NT2/D1 (cell line): ENCODE results near the gene OBSCN.

ENCODE experiments used
- DNase-seq: peaks from one replicate; pipeline ENCODE4 v3.0.0-alpha.2; 2011; ENCODE audit warnings: low read depth, low spot score
- H3K27me3 ChIP-seq: 2 replicates; pipeline ENCODE4 v1.6.0; 2011; ENCODE audit warnings: mild to moderate bottlenecking; ENCODE audit not compliant: insufficient read length, insufficient read depth
- H3K36me3 ChIP-seq: 2 replicates; pipeline ENCODE4 v1.6.1; 2011; ENCODE audit warnings: mild to moderate bottlenecking, low read length, mixed read lengths; ENCODE audit not compliant: insufficient read depth, insufficient read length
- H3K4me1 ChIP-seq: 2 replicates; pipeline ENCODE4 v1.5.1; 2011; ENCODE audit not compliant: insufficient read depth, insufficient read length
- H3K4me3 ChIP-seq: 2 replicates; pipeline ENCODE4 v1.5.1; 2011; ENCODE audit warnings: low read depth; ENCODE audit not compliant: insufficient read length
- H3K9ac ChIP-seq: 2 replicates; pipeline ENCODE4 v1.6.0; 2011; ENCODE audit warnings: low read depth; ENCODE audit not compliant: insufficient read length
- H3K9me3 ChIP-seq: 2 replicates; pipeline ENCODE4 v1.5.1; 2011; ENCODE audit warnings: mild to moderate bottlenecking, low read length; ENCODE audit not compliant: insufficient read depth
- SUZ12 ChIP-seq: IDR thresholded peaks from 2 replicates; pipeline ENCODE4 v1.6.1; 2011; ENCODE audit not compliant: insufficient read length, insufficient read depth; ENCODE audit errors: extremely low read depth
- YY1 ChIP-seq: IDR thresholded peaks from 2 replicates; pipeline ENCODE4 v1.6.1; 2011; ENCODE audit not compliant: insufficient read length, insufficient read depth
- ZNF274 ChIP-seq: IDR thresholded peaks from 2 replicates; pipeline ENCODE4 v1.6.1; 2011; ENCODE audit warnings: mild to moderate bottlenecking, low read depth, low read length

OBSCN gene

GRCh38 chr1:228295981-228296380, 88.1 kb downstream of the OBSCN start:
- Histone ChIP-seq H3K36me3 (peaks cover 72% of the 10 kb centered on the region), H3K9me3 (peaks cover 13% of the 10 kb centered on the region; the same call in 1 of the 2 replicates), H3K4me1 (no peaks in the 10 kb centered on the region), H3K4me3 (no peak overlapping the region), H3K27me3 (no peaks in the 10 kb centered on the region), H3K9ac (no peak overlapping the region)
- no peak for TF ChIP-seq SUZ12
- no peak for DNase-seq

GRCh38 chr1:228297242-228297641, 89.4 kb downstream of the OBSCN start:
- H3K27me3 ChIP-seq = no peaks in the 10 kb centered on the region
- H3K4me1 ChIP-seq = no peaks in the 10 kb centered on the region
- peaks cover 13% of the 10 kb centered on the region; the same call in 1 of the 2 replicates for H3K9me3 ChIP-seq
- H3K4me3 ChIP-seq = no peak overlapping the region
- peaks cover 64% of the 10 kb centered on the region for H3K36me3 ChIP-seq
- TF ChIP-seq YY1 (no peak), SUZ12 (no peak), ZNF274 (no peak)
- no peak for DNase-seq
- H3K9ac ChIP-seq = no peak overlapping the region

GRCh38 chr1:228297822-228298221, 90.0 kb downstream of the OBSCN start:
- H3K27me3 ChIP-seq = no peaks in the 10 kb centered on the region
- peaks cover 13% of the 10 kb centered on the region; the same call in 1 of the 2 replicates for H3K9me3 ChIP-seq
- no peaks in the 10 kb centered on the region for H3K4me1 ChIP-seq
- no peak overlapping the region for H3K9ac ChIP-seq
- H3K36me3 ChIP-seq = peaks cover 61% of the 10 kb centered on the region
- no peak for TF ChIP-seq YY1
- no peak for TF ChIP-seq SUZ12
- no peak for DNase-seq
- H3K4me3 ChIP-seq = no peak overlapping the region

DNA sequence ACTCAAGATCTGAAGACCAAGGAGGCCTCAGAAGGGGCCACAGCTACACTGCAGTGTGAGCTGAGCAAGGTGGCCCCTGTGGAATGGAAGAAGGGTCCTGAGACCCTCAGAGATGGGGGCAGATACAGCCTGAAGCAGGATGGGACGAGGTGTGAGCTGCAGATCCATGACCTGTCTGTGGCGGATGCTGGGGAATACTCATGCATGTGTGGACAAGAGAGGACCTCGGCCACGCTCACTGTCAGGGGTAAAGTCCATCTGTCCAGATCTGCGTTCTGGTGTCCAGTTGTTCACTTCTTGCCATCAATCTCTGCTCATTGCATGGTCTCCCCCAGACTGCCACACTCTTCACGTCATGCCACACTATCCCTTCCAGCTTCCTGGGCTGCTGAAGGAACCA, 90.6 kb downstream of the OBSCN start:
- no peak overlapping the region for H3K9ac ChIP-seq
- TF ChIP-seq SUZ12 = no peak
- no peak for TF ChIP-seq YY1
- no peak for TF ChIP-seq ZNF274
- no peak overlapping the region for H3K4me3 ChIP-seq
- no peak for DNase-seq
- H3K27me3 ChIP-seq = no peaks in the 10 kb centered on the region
- H3K4me1 ChIP-seq = no peaks in the 10 kb centered on the region
- peaks cover 13% of the 10 kb centered on the region; the same call in 1 of the 2 replicates for H3K9me3 ChIP-seq
- peaks cover 61% of the 10 kb centered on the region for H3K36me3 ChIP-seq

- TF ChIP-seq YY1 (no peak), ZNF274 (no peak), SUZ12 (no peak)
- no peak for DNase-seq
- peaks cover 13% of the 10 kb centered on the region; the same call in 1 of the 2 replicates for H3K9me3 ChIP-seq
- H3K27me3 ChIP-seq = no peaks in the 10 kb centered on the region
- H3K9ac ChIP-seq = no peak overlapping the region
- no peak overlapping the region for H3K4me3 ChIP-seq
- H3K36me3 ChIP-seq = peaks cover 61% of the 10 kb centered on the region
- no peaks in the 10 kb centered on the region for H3K4me1 ChIP-seq
These were observed 91.4 kb downstream of the OBSCN start for GRCh38 chr1:228299211-228299610.

GRCh38 chr1:228299901-228300300, 92.1 kb downstream of the OBSCN start:
- peaks cover 13% of the 10 kb centered on the region; the same call in 1 of the 2 replicates for H3K9me3 ChIP-seq
- no peak for DNase-seq
- H3K9ac ChIP-seq = no peak overlapping the region
- no peak for TF ChIP-seq YY1
- no peak for TF ChIP-seq SUZ12
- no peak for TF ChIP-seq ZNF274
- no peaks in the 10 kb centered on the region for H3K4me1 ChIP-seq
- H3K4me3 ChIP-seq = no peak overlapping the region
- peaks cover 60% of the 10 kb centered on the region for H3K36me3 ChIP-seq
- H3K27me3 ChIP-seq = no peaks in the 10 kb centered on the region

DNA sequence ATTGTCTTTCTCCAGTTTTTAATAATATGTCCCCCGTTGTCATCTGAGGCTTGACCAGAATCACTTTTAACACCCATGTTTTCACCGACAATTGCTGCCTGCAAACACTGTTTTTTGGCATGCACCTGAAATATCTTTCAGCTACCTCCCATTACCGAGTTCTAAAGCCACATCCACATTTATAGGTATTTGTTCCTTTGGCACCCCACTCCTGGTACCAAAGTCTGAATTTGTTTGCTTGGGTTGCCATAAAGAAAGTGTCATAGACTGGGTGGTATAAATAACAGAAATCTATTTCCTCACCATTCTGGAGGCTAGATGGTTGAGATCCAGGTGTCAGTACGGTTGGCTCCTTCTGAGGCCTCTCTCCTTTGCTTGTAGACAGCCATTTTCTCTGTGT, 94.2 kb downstream of the OBSCN start:
- H3K36me3 ChIP-seq = peaks cover 53% of the 10 kb centered on the region
- H3K4me3 ChIP-seq = no peak overlapping the region
- DNase-seq = no peak
- H3K27me3 ChIP-seq = no peaks in the 10 kb centered on the region
- no peak for TF ChIP-seq ZNF274
- TF ChIP-seq SUZ12 = no peak
- TF ChIP-seq YY1 = no peak
- H3K9ac ChIP-seq = no peak overlapping the region
- no peaks in the 10 kb centered on the region for H3K4me1 ChIP-seq
- peaks cover 13% of the 10 kb centered on the region; the same call in 1 of the 2 replicates for H3K9me3 ChIP-seq
